Measurements from ENCODE around the gene RNF213.

- TF ChIP-seq CTCF (IDR thresholded peaks at IDR 0.05) (no peak), POLR2A (IDR thresholded peaks at IDR 0.05) (no peak)
Observed at GRCh38 chr17:80397034-80397387, 136.4 kb downstream of the RNF213 start.
